Cortex of kidney (tissue), 1 donor: ENCODE measurements around the gene PIGU.
"Not testable (repeated sequence)": the region's sequence is repeated elsewhere in the genome, so short reads cannot be mapped to it uniquely, and the experiment has no call there.

Experiments used
- DNase-seq: peaks from one replicate; lab custom pipeline; 2025; lab: John Stamatoyannopoulos, UW

The PIGU gene, protein sequence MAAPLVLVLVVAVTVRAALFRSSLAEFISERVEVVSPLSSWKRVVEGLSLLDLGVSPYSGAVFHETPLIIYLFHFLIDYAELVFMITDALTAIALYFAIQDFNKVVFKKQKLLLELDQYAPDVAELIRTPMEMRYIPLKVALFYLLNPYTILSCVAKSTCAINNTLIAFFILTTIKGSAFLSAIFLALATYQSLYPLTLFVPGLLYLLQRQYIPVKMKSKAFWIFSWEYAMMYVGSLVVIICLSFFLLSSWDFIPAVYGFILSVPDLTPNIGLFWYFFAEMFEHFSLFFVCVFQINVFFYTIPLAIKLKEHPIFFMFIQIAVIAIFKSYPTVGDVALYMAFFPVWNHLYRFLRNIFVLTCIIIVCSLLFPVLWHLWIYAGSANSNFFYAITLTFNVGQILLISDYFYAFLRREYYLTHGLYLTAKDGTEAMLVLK

DNA sequence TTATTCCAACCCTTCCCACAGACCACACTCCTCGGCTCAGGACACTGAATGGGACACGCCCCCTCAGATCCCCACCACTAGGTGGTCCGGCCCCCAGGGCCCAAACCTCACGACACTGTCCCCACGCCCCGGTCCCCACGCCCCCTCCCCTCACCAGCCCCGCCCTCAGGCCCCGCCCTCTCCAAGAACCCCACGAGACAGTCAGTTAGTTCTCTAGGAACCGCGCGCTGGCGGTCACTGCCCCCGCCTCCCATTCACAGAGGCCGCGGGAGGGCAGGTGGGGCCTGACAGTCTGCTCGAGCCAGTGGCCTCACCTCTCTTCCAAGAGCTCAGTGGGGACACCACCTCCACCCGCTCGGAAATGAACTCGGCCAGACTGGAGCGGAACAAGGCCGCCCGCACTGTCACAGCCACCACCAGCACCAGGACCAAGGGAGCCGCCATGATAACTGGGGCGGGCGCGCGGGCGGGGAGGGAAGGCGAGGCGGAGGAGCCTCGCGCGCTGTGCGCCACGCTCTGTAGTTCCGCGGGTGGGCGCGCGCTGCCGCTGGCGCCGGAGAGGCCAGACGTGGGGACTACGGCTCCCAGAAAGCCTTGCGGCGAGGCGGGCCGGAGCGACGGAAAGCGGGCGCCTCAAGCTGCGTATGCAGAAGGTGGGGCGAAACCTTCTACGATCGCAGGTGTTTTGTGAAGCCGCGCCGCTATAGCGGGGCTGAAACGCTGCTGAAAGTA, at the start of gene PIGU:
Gene PIGU, minus strand, starts transcription at position 451 of the 732 bp plus-strand sequence. Its CDS starts 7 bp downstream, at position 444.
- DNase-seq: peak; percentile 86

DNA sequence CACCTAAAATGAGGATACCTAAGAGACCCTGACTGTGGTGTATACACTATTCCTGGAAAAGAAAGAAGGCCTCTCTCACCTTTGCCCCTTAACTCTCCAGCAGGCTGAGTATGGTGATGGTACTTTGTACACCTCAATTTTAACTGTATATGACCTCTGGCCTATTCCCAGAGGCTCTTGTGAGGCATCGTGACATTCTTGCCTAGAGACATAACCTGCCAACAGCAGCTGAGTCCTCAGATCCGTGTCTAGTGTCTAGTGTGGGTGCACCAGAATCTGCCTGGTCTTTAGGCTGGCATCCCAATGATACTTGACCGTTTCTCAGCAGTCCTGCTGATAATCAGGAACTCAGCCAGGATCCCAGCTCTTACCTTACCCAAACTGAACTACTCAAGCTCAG, 47.3 kb upstream of the PIGU start:
- DNase-seq: no peak

DNA sequence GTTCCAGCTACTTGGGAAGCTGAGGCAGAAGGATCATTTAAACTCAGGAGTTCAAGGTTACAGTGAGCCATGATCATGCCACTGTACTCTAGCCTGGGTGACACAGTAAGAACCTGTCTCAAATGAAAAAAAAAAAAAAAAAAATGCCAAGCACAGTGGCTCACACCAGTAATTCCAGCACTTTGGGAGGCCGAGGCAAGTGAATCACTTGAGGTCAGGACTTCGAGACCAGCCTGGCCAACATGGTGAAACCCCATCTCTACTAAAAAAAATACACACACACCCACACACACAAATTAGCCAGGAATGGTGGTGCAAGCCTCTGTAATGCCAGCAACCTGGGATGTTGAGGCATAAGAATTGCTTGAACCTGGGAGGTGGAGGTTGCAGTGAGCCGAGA, 45.7 kb upstream of the PIGU start:
- DNase-seq: not testable (repeated sequence)

DNA sequence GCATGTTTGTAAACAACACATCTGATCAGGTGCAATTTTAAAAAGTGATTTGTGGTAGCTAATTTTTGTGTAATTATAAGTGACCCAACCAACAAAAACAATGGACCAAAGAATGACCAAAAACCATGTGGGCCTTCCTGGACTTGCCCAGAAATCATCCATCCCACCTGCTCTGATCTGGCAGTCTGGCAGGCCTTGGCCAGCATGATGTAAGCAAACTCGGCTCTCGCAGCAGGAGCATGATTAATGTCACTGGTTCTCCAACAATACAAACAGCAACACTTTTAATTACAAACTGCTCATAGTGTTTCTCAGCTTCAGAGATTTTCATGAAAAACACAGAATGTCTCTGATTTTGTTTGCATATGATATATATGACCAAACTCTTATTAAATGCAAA, 43.4 kb upstream of the PIGU start:
- no peak for DNase-seq

DNA sequence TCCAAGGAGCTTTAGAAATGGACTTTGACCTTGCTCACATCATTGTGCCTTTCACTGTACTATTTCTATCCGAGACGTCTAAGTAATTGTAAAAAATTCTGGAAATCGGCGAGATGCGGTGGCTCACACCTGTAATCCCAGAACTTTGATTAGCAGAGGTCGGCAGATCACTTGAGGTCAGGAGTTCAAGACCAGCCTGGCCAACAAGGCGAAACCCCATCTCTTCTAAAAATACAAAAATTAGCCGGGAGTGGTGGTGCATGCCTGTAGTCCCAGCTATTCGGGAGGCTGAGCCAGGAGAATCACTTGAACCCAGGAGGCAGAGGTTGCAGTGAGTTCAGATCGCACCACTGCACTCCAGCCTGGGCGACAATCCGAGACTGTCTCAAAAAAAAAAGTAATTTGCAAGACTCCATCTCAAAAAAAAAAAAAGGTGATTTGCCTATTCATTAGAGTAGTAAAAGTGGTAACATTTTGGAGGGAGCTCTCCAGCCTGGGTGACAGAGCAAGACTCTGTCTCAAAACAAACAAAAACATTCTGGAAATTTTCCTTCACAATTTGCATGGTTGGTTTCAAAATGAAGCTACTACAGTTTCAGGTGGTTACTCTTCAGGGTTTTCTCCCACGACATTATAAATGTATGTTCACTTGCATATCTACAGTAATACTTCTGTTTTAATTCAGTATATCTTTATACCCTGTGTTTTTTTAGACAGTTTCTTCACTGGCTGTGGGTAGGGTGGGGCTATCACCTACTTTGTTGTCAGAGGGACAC, 42.5 kb upstream of the PIGU start:
- DNase-seq: not testable (repeated sequence)

DNA sequence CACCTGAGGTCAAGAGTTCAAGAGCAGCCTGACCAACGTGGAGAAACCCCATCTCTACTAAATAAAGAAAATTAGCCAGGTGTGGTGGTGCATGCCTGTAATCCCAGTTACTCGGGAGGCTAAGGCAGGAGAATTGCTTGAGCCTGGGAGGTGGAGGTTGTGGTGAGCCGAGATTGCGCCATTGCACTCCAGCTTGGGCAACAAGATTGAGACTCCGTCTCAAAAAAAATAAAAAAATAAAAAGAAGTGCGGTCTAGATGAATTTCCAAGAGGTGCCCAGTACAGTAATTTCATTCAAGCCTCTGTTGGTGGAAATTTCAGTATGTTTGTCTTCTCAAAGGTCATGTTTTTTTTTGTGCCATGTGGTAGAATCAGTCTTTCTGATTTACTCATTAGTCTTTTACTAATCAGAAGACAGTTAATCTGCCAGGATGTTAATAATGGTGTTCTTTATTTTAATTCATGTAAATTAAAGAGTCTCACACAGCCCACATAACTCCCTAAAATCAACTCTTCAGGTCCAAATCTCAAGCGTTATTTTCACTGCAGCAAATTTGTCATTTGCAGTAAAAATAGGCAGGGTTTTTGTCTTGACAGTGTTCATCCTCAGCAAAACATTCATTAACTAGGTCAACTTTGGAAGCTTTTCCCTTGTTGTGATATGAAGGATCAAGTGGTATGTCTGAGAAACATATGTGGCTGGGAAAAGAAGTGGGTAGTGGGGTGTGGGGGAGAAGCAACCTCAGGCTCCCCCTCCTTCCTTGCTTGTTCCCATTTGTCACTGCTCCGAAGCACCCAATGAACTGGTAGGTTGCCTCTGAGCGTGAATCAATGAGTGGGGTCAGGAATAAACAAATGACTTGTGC, 40.6 kb upstream of the PIGU start:
- no peak for DNase-seq

DNA sequence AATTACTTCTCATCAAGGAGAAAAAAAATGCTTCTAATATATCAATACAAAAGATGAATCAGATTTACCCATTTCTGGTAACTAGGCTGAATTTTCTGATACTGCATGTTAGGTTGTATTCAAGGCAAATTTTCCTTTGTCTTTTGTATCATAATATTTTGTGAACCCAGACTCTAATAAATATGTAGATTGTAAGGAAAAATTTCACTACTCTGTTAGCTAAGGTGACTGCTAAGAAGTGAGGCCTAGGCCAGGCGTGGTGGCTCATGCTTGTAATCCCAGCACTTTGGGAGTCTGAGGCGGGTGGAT, 40.0 kb upstream of the PIGU start:
- DNase-seq: no peak

DNA sequence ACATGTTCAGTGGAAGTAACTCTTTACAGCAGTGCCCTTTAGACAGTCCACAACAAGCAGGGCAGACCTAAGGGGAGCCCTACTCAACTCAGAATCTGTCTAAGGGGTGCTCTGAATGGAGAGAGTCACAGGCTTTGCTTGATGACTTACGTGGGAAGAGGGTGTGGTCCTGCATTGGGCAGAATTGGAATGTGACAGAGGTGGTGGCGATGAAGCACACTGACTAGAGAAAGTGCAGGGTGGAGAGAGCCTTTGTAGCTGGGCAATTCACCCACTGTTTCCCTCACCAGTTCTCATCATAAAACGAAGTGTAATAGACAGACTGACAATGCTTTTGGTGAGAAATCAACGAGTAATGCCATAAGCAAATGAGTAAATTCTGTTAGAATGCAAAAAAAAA, 38.5 kb upstream of the PIGU start:
- no peak for DNase-seq

DNA sequence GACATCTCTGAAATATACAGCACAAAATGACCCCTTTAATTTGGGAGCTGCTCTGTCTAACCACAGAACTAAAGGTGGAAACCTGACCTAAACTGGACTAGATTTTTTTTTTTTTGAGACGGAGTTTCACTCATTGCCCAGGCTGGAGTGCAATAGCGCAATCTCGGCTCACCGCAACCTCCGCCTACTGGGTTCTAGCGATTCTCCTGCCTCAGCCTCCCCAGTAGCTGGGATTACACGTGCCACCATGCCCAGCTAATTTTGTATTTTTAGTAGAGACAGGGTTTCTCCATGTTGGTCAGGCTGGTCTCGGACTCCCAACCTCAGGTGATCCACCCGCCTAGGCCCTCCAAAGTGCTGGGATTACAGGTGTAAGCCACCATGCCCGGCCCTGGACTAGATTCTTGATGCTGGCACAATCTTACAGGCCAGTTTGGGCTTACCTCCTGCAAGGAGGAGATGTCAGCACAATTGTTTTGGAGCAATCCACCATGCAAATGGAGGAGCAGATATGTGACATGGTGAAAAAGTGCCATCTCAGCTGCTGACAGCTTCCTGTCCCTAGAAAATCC, 37.1 kb upstream of the PIGU start:
- not testable (repeated sequence) for DNase-seq

DNA sequence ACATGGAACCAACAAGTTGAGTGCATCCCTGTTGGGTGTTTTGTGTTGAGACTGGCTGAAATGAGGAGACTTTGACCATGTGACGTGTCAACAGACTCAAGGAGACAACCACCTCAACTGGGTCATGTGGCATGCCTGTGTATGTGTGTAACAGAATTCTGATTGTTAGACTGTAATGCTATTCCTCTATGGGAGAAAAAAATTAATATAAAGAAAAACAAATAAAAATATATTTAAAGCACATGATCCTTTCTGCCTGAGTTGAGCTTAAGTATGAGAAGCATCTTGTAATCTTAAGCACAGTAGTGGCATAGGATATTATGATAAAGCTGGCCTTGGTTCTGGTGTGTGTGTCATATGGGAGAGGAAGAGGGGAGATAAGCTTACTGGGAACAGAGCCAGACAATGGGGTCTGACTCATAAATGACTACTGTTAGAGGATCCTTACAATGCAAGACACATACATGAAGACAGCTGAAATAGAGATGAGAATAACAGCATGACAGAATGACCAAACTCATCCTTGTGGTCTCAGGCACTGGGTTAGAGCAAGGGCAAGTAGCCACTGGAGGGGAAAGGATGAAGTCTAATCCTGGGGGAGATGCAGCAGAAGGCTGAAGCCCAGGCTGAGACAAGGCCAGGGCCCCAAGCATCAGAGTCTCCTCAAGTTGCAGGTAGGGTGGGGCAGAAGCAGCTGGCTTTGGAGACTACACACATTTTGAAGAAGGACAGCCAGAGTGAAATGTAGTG, 36.5 kb upstream of the PIGU start:
- DNase-seq: no peak

DNA sequence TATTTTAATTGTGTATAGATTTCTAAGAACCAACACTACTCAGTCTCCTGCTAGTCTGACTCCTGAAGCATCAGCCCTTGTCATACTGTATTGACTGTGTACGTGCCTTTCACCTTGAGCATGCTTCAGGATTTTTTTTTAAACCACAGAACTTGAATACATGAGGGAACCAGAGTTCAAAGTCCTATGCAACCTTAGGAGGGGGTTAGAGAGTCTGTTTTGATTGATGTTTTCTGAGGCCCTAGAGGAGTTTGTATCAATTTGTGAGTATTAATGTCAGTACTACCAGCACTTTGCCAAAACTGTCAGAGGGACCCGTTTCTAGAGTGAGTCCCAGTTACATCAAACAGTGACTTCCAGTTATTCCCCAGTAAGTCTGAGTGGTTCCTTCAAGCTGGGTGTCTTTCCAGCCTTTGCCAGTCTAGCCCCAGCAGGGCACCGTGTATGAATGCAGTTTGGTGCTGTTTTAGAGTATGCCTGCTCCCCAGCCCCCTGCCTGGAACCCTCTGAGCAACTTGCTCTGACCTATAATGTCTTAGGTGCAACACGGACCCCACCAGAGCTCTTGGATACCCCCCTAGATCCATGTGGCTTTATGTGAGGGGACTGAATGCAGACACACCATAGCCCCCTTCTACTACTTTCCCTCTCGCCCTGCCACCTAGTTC, 35.8 kb upstream of the PIGU start:
- DNase-seq: no peak

DNA sequence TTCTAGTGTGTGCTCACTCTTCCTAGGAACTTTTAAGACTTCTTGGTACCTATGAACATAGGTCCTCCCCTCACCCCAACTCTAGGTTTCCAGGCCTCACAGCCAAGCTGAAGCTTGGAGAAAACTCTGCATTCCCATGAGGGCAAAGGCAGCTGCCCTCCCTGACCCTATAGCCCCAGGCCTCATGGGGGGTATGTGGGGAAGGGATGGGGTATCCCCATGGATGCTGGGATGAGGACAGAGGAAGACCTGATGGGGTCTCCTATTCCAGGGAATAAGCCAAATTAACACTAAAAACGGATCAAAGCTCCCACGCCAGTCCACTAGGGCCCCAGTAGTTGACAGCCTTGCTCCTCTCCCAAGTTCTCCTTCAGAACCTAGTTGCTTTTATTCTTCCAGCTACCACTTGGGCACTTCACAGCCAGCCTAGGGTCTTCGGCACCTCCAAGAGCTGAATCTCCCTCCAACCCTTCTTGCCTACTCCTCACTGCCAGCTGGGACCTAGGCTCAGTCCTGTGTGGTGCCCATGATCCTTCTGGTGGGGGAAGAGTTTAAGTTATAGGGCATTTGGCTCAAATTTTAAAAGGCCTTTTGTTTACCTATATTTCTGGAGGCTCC, 35.0 kb upstream of the PIGU start:
- no peak for DNase-seq

DNA sequence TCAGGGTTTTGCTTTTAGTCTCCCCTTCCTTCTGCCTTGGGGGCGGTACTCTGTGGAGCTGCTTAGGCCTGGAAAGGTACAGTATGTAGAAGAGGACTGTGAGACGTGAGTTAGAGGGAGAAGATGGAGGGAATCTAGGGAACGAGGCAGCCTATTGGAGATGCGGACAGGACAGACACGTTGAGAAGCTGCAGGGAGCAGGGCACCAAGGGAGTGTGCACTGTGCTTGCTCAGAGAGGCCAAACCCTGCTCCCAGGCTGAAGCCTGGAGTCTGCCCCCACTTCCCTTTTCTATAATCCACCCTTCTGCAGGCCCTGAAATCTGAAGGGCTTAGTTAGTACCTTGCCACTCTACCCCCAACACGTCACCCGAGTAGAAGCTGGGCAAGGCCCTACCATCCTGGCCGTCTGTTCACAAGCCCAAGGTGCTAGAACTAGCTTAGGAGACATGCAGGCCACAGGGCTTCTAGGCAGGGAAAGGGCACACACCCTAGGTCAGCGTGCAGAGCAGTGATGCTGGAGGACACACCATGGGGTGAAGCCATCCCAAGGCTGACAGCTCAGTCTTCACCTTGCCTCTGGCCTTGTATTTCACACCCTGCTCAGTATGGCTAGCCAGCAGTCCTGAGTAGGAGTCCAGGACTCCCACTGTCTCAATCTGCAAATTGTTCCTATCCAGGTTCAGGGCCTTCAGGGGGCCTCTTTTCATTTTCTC, 34.1 kb upstream of the PIGU start:
- DNase-seq: no peak

DNA sequence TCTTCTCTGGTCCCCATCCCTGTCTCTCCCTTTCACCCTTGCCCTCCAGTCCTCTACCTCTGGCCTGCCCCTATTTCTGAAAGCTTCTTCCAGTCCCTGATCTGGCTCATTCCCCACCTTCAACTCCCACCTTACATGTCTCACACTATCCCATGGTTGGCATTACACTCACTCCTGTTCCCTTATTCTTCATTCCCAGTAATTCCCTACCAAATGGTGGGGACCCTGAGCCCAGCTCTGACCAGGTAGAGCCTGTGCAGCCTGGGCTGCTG, 33.6 kb upstream of the PIGU start:
- DNase-seq: no peak

DNA sequence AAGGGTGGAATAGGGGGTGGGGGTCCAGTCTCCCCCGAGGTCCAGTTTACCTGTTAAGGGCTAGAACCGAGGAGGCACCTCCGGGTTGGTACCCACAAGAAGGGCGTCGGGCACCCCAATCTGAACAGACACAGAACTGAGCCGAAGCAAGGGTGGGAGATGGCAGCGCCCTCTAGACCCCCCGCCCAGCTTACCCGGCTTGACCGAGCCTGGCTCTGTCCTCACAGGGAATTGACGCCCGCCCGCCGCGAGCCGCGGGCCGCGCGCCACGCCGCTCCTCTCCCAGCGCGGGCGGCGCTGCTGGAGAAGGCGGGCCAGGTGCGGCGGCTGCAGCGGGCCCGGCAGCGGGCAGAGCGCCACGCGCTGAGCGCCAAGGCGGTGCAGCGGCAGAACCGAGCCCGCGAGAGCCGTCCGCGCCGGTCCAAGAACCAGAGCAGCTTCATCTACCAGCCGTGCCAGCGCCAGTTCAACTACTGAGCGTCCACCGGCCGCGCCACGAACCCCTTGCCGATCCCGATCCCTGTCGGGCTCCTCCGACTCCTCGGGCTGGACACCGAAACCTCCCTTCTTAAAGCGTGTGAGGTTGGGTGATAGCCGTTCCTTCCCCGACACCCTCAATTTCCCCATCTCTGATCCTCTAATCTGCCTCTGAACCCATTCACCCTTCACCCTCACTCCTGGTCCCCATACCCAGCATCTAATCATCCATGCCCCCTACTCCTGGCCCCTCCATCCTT, 33.1 kb upstream of the PIGU start:
- DNase-seq: no peak

DNA sequence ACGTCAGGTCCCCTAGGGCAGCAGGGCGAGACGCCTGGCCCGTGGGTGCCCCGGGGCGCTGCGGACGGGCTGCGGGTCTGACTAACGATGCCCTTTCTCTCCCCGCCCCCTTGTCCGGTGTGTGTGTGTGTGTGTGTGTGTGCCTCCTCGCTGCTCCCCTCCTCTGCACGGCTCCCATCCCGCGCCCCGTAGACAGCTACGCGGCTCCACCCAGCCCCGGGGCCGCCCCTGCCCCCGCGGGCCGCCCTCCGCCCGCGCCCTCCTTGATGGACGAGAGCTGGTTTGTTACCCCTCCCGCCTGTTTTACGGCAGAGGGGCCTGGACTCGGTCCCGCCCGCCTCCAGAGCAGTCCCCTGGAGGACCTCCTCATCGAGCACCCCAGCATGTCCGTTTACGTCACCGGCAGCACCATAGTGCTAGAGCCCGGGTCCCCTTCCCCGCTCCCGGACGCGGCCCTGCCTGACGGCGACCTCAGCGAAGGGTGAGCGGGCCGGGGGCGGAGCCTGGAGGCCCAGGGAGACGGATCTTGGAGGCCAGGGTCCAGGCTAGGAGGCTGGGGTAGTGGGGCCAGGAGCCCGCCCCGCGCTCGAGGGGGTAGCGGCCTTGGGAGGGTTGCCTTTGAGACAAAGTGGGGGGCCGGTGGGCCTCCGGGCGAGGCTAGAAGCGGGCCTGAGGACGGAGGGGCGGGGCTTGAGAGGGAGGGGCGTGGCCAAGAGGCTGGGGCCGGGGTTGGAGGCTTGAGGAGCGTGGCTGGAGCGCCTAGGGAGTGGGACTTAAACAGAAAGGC, 32.3 kb upstream of the PIGU start:
- DNase-seq: peak; percentile 30

DNA sequence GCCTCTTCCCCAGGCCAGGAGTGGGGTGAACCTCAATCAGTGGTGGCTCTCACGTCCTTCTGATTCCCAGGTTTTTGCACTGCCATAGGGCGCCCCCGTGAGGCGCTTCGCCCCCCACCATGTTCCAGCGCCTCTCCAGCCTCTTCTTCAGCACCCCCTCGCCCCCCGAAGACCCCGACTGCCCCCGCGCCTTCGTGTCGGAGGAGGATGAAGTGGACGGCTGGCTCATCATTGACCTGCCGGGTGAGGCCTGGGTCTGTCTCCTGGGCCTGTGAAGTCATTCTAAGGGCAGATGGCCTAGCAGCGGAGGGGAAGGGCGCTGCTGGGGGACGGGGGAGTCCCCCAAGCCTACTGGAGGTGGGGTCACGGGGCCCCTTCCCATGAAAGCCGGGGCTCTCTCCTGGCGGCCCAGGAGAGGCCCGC, 31.7 kb upstream of the PIGU start:
- DNase-seq: no peak
